ENCODE measurements around the gene BICD1.
"Not testable (repeated sequence)": the region's sequence is repeated elsewhere in the genome, so short reads cannot be mapped to it uniquely, and the experiment has no call there.

Gene BICD1

DNA sequence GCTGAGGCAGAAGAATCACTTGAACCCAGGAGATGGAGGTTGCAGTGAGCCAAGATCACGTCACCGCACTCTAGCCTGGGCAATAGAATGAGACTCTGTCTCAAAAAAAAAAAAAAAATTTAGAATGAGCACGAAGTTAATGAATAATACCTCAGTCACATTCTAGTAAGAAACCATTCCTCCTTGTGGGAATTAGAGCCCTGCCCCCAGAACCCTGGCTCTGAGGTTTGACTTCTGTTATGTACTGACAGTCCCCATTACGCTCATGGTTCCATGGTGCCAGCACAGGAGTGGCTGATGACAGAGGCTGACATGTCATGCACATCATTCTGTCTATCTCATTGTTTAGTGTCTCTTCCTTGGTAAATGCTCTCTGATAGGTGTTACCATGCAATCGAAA lies 160.1 kb downstream of the BICD1 start:
- TF ChIP-seq, protein P1, sequence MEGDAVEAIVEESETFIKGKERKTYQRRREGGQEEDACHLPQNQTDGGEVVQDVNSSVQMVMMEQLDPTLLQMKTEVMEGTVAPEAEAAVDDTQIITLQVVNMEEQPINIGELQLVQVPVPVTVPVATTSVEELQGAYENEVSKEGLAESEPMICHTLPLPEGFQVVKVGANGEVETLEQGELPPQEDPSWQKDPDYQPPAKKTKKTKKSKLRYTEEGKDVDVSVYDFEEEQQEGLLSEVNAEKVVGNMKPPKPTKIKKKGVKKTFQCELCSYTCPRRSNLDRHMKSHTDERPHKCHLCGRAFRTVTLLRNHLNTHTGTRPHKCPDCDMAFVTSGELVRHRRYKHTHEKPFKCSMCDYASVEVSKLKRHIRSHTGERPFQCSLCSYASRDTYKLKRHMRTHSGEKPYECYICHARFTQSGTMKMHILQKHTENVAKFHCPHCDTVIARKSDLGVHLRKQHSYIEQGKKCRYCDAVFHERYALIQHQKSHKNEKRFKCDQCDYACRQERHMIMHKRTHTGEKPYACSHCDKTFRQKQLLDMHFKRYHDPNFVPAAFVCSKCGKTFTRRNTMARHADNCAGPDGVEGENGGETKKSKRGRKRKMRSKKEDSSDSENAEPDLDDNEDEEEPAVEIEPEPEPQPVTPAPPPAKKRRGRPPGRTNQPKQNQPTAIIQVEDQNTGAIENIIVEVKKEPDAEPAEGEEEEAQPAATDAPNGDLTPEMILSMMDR (IDR thresholded peaks at IDR 0.05; ENCODE audit: insufficient read depth, low read depth, low read length, missing control alignments): no peak
- H3K4me3 ChIP-seq (ENCODE audit: low read depth, low read length): no peak overlapping the region
- DNase-seq (ENCODE audit: low read depth): no peak

DNA sequence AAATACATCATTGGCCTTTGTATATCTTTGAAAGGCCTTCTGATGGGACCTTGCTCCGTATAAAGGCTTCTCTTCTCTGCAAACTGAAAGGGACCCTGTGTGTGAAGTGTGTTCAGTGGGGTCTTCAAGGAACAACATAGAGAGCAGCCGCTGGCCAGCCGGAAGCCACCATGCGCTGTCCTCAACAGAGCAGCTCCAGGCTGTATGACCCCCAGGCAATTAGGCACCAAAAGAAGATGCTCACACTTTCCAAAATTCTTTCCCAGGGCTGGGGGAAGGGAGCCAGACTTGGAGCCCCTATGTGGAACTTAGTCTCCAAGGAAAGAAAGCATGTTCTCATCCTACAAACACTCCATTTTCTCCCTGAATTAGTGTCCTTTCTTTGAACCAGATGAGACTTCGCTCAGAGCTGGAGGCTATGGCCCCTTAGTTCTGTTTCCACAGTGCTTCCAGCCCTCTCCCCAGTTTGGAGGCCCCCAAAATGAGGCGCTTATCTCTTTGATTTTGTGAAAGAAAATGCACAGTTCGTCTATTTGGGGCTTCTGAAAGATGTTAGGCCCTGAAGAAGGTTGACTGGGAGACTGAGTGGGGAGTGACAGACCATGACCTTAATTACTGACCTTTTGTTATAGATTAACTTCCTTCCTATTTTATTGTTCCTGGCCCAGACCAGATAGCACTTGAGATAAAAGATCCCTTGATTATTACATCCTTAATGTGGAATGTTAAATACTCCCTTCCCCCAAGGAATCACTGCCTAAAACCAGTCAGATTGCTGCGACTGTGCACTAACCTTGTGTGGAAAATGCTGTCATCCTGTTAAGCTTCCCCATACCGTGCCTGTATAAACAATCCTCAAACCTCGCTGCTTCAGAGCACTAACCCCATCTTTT lies 164.4 kb downstream of the BICD1 start:
- H3K4me3 ChIP-seq (ENCODE audit: low read depth, low read length): no peak overlapping the region
- TF ChIP-seq, protein P1 (IDR thresholded peaks at IDR 0.05; ENCODE audit: insufficient read depth, low read depth, low read length, missing control alignments): no peak

DNA sequence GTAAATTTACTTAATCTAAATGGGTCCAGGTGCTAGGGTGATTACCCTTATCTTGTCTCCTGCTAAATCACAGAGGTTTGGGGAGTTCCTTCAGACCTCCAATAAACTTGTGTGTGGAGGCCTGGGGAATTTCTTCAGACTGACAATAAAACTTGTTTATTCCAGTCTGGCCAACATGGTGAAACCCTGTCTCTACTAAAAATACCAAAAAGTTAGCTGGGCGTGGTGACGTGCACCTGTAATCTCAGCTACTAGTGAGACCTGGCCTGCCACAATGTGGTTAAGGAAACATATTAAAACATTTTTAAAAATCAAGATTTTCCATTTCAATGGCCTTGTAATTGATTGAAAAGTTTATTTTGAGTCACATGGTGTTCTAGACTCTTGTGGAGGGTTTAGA lies 165.8 kb downstream of the BICD1 start:
- H3K4me3 ChIP-seq (ENCODE audit: low read depth, low read length): peak overlapping the region; percentile 43
- peak; percentile 54 for DNase-seq (ENCODE audit: low read depth)
- TF ChIP-seq, protein P1 (IDR thresholded peaks at IDR 0.05; ENCODE audit: insufficient read depth, low read depth, low read length, missing control alignments): no peak

More for the DNA sequence above, 164.4 kb downstream of the BICD1 start:
- DNase-seq (ENCODE audit: low read depth): no peak

DNA sequence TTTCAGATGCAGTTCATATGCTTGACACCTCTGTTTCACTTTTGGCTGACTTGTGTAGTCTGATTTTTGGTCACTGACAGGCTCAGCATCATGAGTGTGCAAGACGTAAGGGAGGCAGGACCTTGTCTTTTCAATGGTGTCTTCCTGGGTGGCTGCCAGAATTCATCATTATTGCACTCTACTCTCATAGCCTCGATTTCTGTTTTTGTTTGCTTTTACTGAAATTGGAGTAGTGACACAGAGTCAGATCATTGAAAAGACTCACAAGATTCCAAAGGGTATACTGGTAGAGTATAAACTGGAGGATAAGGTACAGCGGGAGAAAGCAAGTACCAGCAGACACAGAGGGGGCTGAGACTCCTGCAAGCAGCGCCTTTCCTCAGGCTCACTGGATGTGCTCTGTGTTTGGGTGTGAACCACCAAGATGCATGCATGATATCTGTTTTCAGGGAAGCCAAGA lies 166.4 kb downstream of the BICD1 start:
- peak; percentile 77 for DNase-seq (ENCODE audit: low read depth)
- TF ChIP-seq, protein P1 (IDR thresholded peaks at IDR 0.05; ENCODE audit: insufficient read depth, low read depth, low read length, missing control alignments): no peak
- H3K4me3 ChIP-seq (ENCODE audit: low read depth, low read length): peak overlapping the region; percentile 43

DNA sequence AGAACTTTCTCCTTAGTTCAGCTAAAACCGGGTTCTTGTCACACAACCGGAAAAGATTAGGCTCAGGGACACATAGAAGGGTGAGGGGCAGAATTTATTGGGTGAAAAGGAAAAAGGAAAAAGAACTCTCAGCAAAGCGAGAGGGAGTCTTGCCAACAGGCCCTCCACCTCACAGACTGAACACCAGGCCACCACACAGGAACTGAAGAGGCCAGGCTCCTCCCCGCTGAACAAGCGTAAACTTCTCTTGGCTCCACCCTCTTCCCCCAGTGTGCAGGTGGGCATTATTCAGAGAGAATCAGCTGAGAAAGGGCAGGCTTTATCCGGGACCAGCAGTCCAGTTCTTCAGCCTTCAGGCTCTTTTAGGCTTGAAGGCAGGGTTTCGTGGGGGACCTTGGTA lies 167.1 kb downstream of the BICD1 start:
- peak; percentile 86 for DNase-seq (ENCODE audit: low read depth)
- TF ChIP-seq, protein P1 (IDR thresholded peaks at IDR 0.05; ENCODE audit: insufficient read depth, low read depth, low read length, missing control alignments): no peak
- H3K4me3 ChIP-seq (ENCODE audit: low read depth, low read length): peak overlapping the region; percentile 43

DNA sequence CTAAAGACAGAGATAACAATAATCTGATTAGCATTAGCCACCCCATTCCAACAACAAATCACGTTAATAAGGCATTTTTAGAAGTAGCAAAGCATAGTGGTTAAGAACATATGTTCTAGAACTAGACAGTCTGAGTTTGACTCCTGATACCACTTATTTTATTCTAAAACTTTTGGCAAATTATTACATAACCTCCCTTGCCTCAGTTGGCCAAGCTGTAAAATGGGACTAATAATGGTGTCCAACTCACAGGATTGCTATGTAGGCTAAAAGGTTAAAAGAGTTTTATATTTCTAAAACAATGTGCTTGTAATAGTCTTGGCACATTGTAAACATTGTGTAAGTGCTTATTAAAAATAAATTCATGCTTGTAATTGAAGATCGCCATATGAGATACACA lies 168.0 kb downstream of the BICD1 start:
- DNase-seq (ENCODE audit: low read depth): no peak
- TF ChIP-seq, protein P1 (IDR thresholded peaks at IDR 0.05; ENCODE audit: insufficient read depth, low read depth, low read length, missing control alignments): no peak
- no peak overlapping the region for H3K4me3 ChIP-seq (ENCODE audit: low read depth, low read length)

DNA sequence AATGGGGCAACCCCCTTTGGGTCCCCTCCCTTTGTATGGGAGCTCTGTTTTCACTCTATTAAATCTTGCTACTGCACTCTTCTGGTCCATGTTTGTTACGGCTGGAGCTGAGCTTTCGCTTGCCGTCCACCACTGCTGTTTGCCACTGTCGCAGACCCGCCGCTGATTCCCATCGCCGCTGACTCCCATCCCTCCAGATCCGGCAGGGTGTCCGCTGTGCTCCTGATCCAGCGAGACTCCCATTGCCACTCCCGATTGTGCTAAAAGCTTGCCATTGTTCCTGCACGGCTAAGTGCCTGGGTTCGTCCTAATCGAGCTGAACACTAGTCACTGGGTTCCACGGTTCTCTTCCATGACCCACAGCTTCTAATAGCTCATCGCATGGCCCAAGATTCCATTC lies 168.9 kb downstream of the BICD1 start:
- H3K4me3 ChIP-seq (ENCODE audit: low read depth, low read length); DNase-seq (ENCODE audit: low read depth): not testable (repeated sequence)

All from GM12865 (cell line).